Stomach smooth muscle (tissue), 2 donors: ENCODE measurements around the gene DNAJA2.

Source experiments
- H3K27ac ChIP-seq: one replicate; pipeline ENCODE4 v1.7.0; 2013; ENCODE audit warnings: mild to moderate bottlenecking, low read length, inconsistent platforms
- H3K27me3 ChIP-seq, 2 donors: one replicate each; pipeline ENCODE4 v1.7.0; 2013; ENCODE audit warnings: low read length in 2 of 2; ENCODE audit not compliant: insufficient read depth in 2 of 2, control insufficient read depth in 1 of 2
- H3K36me3 ChIP-seq, 2 donors: one replicate each; pipeline ENCODE4 v1.7.0; 2013; ENCODE audit warnings: low read length in 2 of 2; ENCODE audit not compliant: control insufficient read depth in 2 of 2, insufficient read depth in 2 of 2
- H3K4me1 ChIP-seq: one replicate; pipeline ENCODE4 v1.7.0; 2013; ENCODE audit warnings: low read length; ENCODE audit not compliant: control insufficient read depth, insufficient read depth
- H3K4me3 ChIP-seq, 2 donors: one replicate each; pipeline ENCODE4 v1.7.0; 2013; ENCODE audit warnings: low read length in 2 of 2
- H3K9ac ChIP-seq, 2 donors: one replicate each; pipeline ENCODE4 v1.7.0; 2013; ENCODE audit warnings: low read length in 2 of 2, mild to moderate bottlenecking in 1 of 2
- H3K9me3 ChIP-seq, 2 donors: one replicate each; pipeline ENCODE4 v1.7.0; 2013; ENCODE audit warnings: low read length in 2 of 2; ENCODE audit not compliant: control insufficient read depth in 2 of 2
- donor health status: healthy.
- donor health status: Pancreatic carcinoma.

The DNAJA2 gene

GRCh38 chr16:46915483-46916025 is 57.9 kb downstream of the DNAJA2 start:
- H3K9me3 ChIP-seq: no peaks in the 10 kb centered on the region
- H3K27ac ChIP-seq: no peak overlapping the region
- H3K36me3 ChIP-seq: peaks cover 0 to 2% of the 10 kb centered on the region in 2 donors
- no peak overlapping the region for H3K9ac ChIP-seq
- no peaks in the 10 kb centered on the region for H3K27me3 ChIP-seq
- H3K4me3 ChIP-seq: no peak overlapping the region
- no peaks in the 10 kb centered on the region for H3K4me1 ChIP-seq

GRCh38 chr16:46914556-46915201 is 58.8 kb downstream of the DNAJA2 start:
- no peak overlapping the region for H3K4me3 ChIP-seq
- H3K9me3 ChIP-seq: no peaks in the 10 kb centered on the region
- H3K4me1 ChIP-seq: no peaks in the 10 kb centered on the region
- H3K27me3 ChIP-seq: no peaks in the 10 kb centered on the region
- no peak overlapping the region for H3K9ac ChIP-seq
- H3K36me3 ChIP-seq: peaks cover 0 to 2% of the 10 kb centered on the region in 2 donors
- no peak overlapping the region for H3K27ac ChIP-seq

- no peaks in the 10 kb centered on the region for H3K4me1 ChIP-seq
- H3K9ac ChIP-seq: no peak overlapping the region
- no peaks in the 10 kb centered on the region for H3K27me3 ChIP-seq
- peaks cover 0 to 4% of the 10 kb centered on the region in 2 donors for H3K36me3 ChIP-seq
- H3K27ac ChIP-seq: no peak overlapping the region
- no peak overlapping the region for H3K4me3 ChIP-seq
- no peaks in the 10 kb centered on the region for H3K9me3 ChIP-seq
Observed at GRCh38 chr16:46911650-46912049, 61.8 kb downstream of the DNAJA2 start.

- no peaks in the 10 kb centered on the region for H3K9me3 ChIP-seq
- no peaks in the 10 kb centered on the region for H3K4me1 ChIP-seq
- no peak overlapping the region for H3K4me3 ChIP-seq
- peaks cover 0 to 4% of the 10 kb centered on the region in 2 donors for H3K36me3 ChIP-seq
- no peak overlapping the region for H3K9ac ChIP-seq
- H3K27ac ChIP-seq: no peak overlapping the region
- H3K27me3 ChIP-seq: no peaks in the 10 kb centered on the region
Observed at GRCh38 chr16:46911038-46911437, 62.4 kb downstream of the DNAJA2 start.

GRCh38 chr16:46908540-46909372 is 64.7 kb downstream of the DNAJA2 start:
- H3K4me3 ChIP-seq: no peak overlapping the region
- H3K27ac ChIP-seq: no peak overlapping the region
- H3K9ac ChIP-seq: no peak overlapping the region
- H3K27me3 ChIP-seq: no peaks in the 10 kb centered on the region
- peaks cover 0 to 4% of the 10 kb centered on the region in 2 donors for H3K36me3 ChIP-seq
- no peaks in the 10 kb centered on the region for H3K9me3 ChIP-seq
- H3K4me1 ChIP-seq: no peaks in the 10 kb centered on the region

GRCh38 chr16:46907061-46907774 is 66.3 kb downstream of the DNAJA2 start:
- Histone ChIP-seq H3K9me3 (no peaks in the 10 kb centered on the region), H3K4me1 (no peaks in the 10 kb centered on the region), H3K4me3 (no peak overlapping the region), H3K27ac (no peak overlapping the region), H3K36me3 (peaks cover 0 to 4% of the 10 kb centered on the region in 2 donors), H3K27me3 (no peaks in the 10 kb centered on the region), H3K9ac (no peak overlapping the region)

- Histone ChIP-seq H3K4me3 (no peak overlapping the region), H3K9ac (no peak overlapping the region), H3K4me1 (no peaks in the 10 kb centered on the region), H3K27me3 (no peaks in the 10 kb centered on the region), H3K27ac (no peak overlapping the region), H3K36me3 (peaks cover 0 to 2% of the 10 kb centered on the region in 2 donors), H3K9me3 (no peaks in the 10 kb centered on the region)
Observed at GRCh38 chr16:46906360-46907060, 67.0 kb downstream of the DNAJA2 start.
